ENCODE measurements around the gene MYO9B.
A peak's percentile ranks its signal among the peaks of the same experiment; 100 is the strongest.

Gene MYO9B

GRCh38 chr19:17215127-17215971 lies 139.8 kb downstream of the MYO9B start, which contains the start of gene USE1:
Gene USE1 (plus strand): TSS chr19:17215357. CDS start chr19:17215406, 49 bp downstream.
- peak; percentile 63 to 87 for DNase-seq

- no peak for DNase-seq
Measured at GRCh38 chr19:17216058-17216670, 140.6 kb downstream of the MYO9B start.

- no peak for DNase-seq
Measured at GRCh38 chr19:17219286-17219685, 143.7 kb downstream of the MYO9B start.

- DNase-seq, result peak; percentile 15 to 18
Measured at GRCh38 chr19:17220207-17220758, 144.7 kb downstream of the MYO9B start.

- DNase-seq, result no peak
Measured at GRCh38 chr19:17225053-17225452, 149.5 kb downstream of the MYO9B start.

- DNase-seq, result peak; percentile 93 to 100
Measured at GRCh38 chr19:17226002-17226933, 150.7 kb downstream of the MYO9B start, which contains the start of gene OCEL1. Gene OCEL1 (plus strand): TSS chr19:17226226. CDS start chr19:17226248, 22 bp downstream.

- DNase-seq, result no peak
Measured at GRCh38 chr19:17227798-17228367, 152.3 kb downstream of the MYO9B start.

GRCh38 chr19:17229890-17230289 lies 154.3 kb downstream of the MYO9B start:
- DNase-seq, result no peak

GRCh38 chr19:17232258-17232657 lies 156.7 kb downstream of the MYO9B start:
- DNase-seq, result no peak

GRCh38 chr19:17234911-17235299 lies 159.3 kb downstream of the MYO9B start:
- no peak for DNase-seq

- DNase-seq, result peak; percentile 35 to 43
Measured at GRCh38 chr19:17235300-17235970, 159.9 kb downstream of the MYO9B start.

GRCh38 chr19:17235971-17236777 lies 160.6 kb downstream of the MYO9B start:
- DNase-seq, result no peak

- no peak for DNase-seq
Measured at GRCh38 chr19:17236811-17237543, 161.4 kb downstream of the MYO9B start.

- DNase-seq, result no peak
Measured at GRCh38 chr19:17237747-17238706, 162.4 kb downstream of the MYO9B start.

GRCh38 chr19:17240062-17240752 lies 164.6 kb downstream of the MYO9B start:
- DNase-seq, result no peak

- no peak for DNase-seq
Measured at GRCh38 chr19:17240826-17241399, 165.3 kb downstream of the MYO9B start.

- no peak for DNase-seq
Measured at GRCh38 chr19:17242431-17243208, 167.0 kb downstream of the MYO9B start.
